ENCODE results near the gene RECQL5.
A peak's percentile ranks its signal among the peaks of the same experiment; 100 is the strongest.

Gene RECQL5

GRCh38 chr17:75603123-75603522 lies 63.8 kb downstream of the RECQL5 start:
- no peaks in the 10 kb centered on the region for H3K36me3 ChIP-seq
- DNase-seq: no peak

GRCh38 chr17:75602644-75603043 lies 64.3 kb downstream of the RECQL5 start:
- no peaks in the 10 kb centered on the region for H3K9me3 ChIP-seq
- DNase-seq: no peak

More at GRCh38 chr17:75603123-75603522, 63.8 kb downstream of the RECQL5 start:
- Histone ChIP-seq H3K4me1 (no peaks in the 10 kb centered on the region), H3K9me3 (no peaks in the 10 kb centered on the region), H3K27me3 (no peaks in the 10 kb centered on the region), H3K4me3 (ENCODE audit: low read depth, low read length) (no peak overlapping the region)
- TF ChIP-seq CTCF (IDR thresholded peaks at IDR 0.05; ENCODE audit: low read depth, low read length): no peak

GRCh38 chr17:75601057-75601987 lies 65.6 kb downstream of the RECQL5 start:
- H3K9me3 ChIP-seq: no peaks in the 10 kb centered on the region
- peak; percentile 85 for TF ChIP-seq CTCF (IDR thresholded peaks at IDR 0.05; ENCODE audit: low read depth, low read length)
- no peaks in the 10 kb centered on the region for H3K4me1 ChIP-seq
- peak; percentile 73 for DNase-seq
- H3K4me3 ChIP-seq (ENCODE audit: low read depth, low read length): no peak overlapping the region
- no peaks in the 10 kb centered on the region for H3K27me3 ChIP-seq
- no peaks in the 10 kb centered on the region for H3K36me3 ChIP-seq

More at GRCh38 chr17:75602644-75603043, 64.3 kb downstream of the RECQL5 start:
- no peak for TF ChIP-seq CTCF (IDR thresholded peaks at IDR 0.05; ENCODE audit: low read depth, low read length)
- no peaks in the 10 kb centered on the region for H3K36me3 ChIP-seq
- no peaks in the 10 kb centered on the region for H3K27me3 ChIP-seq
- H3K4me1 ChIP-seq: no peaks in the 10 kb centered on the region
- H3K4me3 ChIP-seq (ENCODE audit: low read depth, low read length): no peak overlapping the region

GRCh38 chr17:75596320-75597087 lies 70.5 kb downstream of the RECQL5 start:
- no peak for DNase-seq
- H3K36me3 ChIP-seq: no peaks in the 10 kb centered on the region
- H3K9me3 ChIP-seq: no peaks in the 10 kb centered on the region
- no peaks in the 10 kb centered on the region for H3K27me3 ChIP-seq
- H3K4me3 ChIP-seq (ENCODE audit: low read depth, low read length): no peak overlapping the region
- TF ChIP-seq CTCF (IDR thresholded peaks at IDR 0.05; ENCODE audit: low read depth, low read length): no peak
- H3K4me1 ChIP-seq: no peaks in the 10 kb centered on the region

GRCh38 chr17:75595920-75596313 lies 71.0 kb downstream of the RECQL5 start:
- no peaks in the 10 kb centered on the region for H3K9me3 ChIP-seq
- DNase-seq: no peak
- no peaks in the 10 kb centered on the region for H3K4me1 ChIP-seq
- no peak overlapping the region for H3K4me3 ChIP-seq (ENCODE audit: low read depth, low read length)
- no peaks in the 10 kb centered on the region for H3K27me3 ChIP-seq
- no peak for TF ChIP-seq CTCF (IDR thresholded peaks at IDR 0.05; ENCODE audit: low read depth, low read length)
- no peaks in the 10 kb centered on the region for H3K36me3 ChIP-seq

Measured in BE2C (cell line).